NCI-H82 treated with DMSO at 0.1 percent for 48 hours (cell line): ENCODE results near the gene SCN9A.
A peak's percentile ranks its signal among the peaks of the same experiment; 100 is the strongest.

Experiments
- DNase-seq: peaks from one replicate; lab custom pipeline; 2025; ENCODE audit not compliant: unreplicated experiment; lab: John Stamatoyannopoulos, UW

SCN9A gene

GRCh38 chr2:166181813-166182154 lies 194.0 kb downstream of the SCN9A start:
- DNase-seq, result no peak

GRCh38 chr2:166180951-166181812 lies 194.6 kb downstream of the SCN9A start:
- peak; percentile 41 for DNase-seq

GRCh38 chr2:166179201-166179600 lies 196.5 kb downstream of the SCN9A start:
- no peak for DNase-seq

GRCh38 chr2:166173263-166173662 lies 202.5 kb downstream of the SCN9A start:
- no peak for DNase-seq

GRCh38 chr2:166171216-166171615 lies 204.5 kb downstream of the SCN9A start:
- DNase-seq, result no peak

- DNase-seq, result no peak
Measured at GRCh38 chr2:166170356-166170755, 205.4 kb downstream of the SCN9A start.

- DNase-seq, result no peak
Measured at GRCh38 chr2:166167449-166167848, 208.3 kb downstream of the SCN9A start.

GRCh38 chr2:166163775-166164174 lies 212.0 kb downstream of the SCN9A start:
- no peak for DNase-seq

- no peak for DNase-seq
Measured at GRCh38 chr2:166158546-166158945, 217.2 kb downstream of the SCN9A start.

- DNase-seq, result no peak
Measured at GRCh38 chr2:166157578-166157977, 218.2 kb downstream of the SCN9A start.

GRCh38 chr2:166156985-166157490 lies 218.7 kb downstream of the SCN9A start:
- no peak for DNase-seq

GRCh38 chr2:166155589-166155988 lies 220.2 kb downstream of the SCN9A start:
- DNase-seq, result no peak

- no peak for DNase-seq
Measured at GRCh38 chr2:166154685-166155338, 220.9 kb downstream of the SCN9A start.

- DNase-seq, result no peak
Measured at GRCh38 chr2:166152064-166152463, 223.7 kb downstream of the SCN9A start.

- peak; percentile 77 for DNase-seq
Measured at GRCh38 chr2:166148500-166149400, 227.0 kb downstream of the SCN9A start.

GRCh38 chr2:166147883-166148282 lies 227.9 kb downstream of the SCN9A start:
- DNase-seq, result no peak
